Measurements from ENCODE around the gene MMD2.

MMD2 gene

GRCh38 chr7:4957847-4958476 lies 1.0 kb downstream of the MMD2 start:
- no peak for DNase-seq (ENCODE audit: low read depth)

DNA sequence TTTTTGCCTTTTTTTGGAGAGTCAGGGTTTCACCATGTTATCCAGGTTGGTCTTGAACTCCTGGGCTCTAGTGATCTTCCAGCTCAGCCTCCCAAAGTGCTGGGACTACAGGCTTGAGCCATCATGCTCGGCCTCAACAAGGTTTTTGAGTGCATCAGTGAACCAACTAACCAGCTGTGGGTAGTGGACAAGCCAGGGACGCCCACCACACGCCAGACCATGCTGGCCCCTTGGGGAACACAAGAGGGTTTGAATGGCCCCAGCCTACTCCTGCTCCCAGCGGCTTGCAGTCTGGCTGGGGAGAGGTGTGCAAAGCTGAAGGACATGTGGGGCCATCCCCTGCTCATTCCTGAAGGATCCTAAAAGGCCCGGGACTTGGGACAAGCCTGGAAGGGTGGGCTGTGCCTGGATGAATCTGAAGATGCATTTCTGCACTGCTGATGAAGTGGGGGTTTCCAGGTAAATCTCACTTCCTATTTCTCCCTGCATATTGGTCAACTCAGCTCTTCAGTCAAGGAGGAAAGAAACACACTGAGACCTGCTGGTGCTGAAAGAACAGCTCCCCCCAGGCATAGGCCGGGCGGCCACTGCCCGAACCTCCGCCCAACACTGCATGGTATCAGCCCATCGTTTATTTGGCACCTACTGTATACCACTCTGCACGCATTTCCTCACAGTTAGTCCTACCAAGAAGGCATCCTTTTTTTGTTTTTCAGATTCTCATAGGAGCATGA lies 6.9 kb downstream of the MMD2 start:
- DNase-seq (ENCODE audit: low read depth) = no peak

GRCh38 chr7:4951304-4951703 lies 7.7 kb downstream of the MMD2 start:
- no peak for DNase-seq (ENCODE audit: low read depth)

- DNase-seq (ENCODE audit: low read depth) = no peak
Observed at GRCh38 chr7:4948402-4948801, 10.6 kb downstream of the MMD2 start.

DNA sequence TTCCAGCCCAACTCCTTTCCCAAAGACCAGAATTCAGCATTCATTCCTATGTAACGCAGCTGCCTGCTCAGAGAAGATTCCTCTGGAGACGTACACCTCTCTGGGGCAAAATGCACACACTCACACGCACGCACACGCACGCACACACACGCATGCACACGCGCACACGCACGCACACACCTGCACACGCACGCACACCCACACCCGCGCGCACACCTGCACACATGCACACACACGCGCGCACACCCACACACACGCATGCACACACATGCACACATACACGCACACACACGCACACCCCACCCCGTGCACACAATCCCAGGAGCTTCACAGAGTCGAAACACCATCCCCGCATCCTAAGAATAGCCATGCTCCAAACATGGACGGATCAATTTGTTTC lies 13.0 kb downstream of the MMD2 start:
- no peak for DNase-seq (ENCODE audit: low read depth)

DNA sequence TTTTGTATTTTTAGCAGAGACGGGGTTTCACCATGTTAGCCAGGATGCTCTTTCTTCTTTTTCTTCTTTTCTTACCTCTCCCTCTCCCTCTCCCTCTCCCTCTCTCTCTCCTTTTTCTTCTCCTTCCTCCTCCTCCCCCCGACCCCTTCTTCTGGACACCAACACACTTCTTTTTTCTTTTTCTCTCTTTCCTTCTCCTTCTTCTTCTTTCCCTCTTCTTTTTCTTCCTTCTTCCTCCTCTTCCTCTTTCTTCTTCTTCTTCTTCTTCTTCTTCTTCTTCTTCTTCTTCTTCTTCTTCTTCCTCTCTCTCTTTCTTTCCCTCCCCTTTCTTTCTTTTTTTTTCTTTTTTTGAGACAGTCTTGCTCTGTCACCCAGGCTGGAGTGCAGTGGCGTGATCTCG lies 14.0 kb downstream of the MMD2 start:
- DNase-seq (ENCODE audit: low read depth) = no peak

DNA sequence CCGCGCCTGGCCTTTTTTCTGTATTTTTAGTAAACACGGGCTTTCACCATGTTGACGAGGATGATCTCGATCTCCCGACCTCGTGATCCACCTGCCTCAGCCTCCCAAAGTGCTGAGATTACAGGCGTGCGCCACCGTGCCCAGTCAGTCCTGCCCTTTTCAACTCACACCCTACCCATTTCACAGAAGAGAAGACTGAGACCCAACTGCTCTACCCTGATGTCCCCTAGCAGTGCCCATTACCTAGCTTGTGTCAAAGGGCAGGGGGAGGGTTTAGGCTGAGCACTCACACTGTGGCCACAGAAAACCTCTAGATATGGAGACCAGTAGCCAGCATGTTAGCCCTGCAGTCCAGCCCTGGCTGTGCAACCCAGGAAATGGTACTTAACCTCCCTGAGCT lies 15.7 kb downstream of the MMD2 start:
- DNase-seq (ENCODE audit: low read depth) = no peak

DNA sequence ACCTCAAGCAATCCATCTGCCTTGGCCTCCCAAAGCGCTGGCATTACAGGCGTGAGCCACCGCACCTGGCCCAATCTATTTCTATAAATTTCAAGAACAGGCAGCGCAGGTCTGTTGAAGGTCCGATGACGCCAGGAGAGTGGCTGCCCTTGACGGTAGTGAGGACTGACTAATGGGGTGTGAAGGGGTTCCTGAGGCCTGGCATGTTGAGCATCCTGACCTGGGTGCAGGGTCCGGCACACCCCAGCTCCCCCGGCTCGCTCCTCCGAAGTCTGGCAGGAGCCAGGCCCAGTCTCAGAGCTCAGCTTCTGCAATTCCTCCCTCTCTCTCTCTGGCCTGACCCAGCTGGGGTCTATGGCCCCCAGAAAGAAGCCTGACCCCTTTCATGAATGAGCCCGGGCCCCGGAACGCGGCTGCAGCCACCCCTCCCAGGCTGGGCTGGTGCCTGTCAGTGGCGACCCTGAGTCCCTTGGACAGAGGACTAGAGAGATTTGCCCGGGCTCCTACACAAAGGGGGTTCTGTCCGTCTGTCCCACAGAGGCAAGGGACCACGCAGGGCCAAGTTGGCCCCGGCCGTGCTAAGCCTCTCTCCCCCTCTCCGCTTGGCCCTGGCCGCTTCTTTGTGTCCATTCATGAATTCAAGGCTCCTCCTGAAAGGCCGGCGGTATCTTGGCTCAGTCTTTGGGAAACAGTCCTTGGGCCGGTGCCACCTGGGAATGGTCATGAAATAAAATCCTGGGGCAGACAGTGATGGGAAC lies 18.8 kb downstream of the MMD2 start:
- no peak for DNase-seq (ENCODE audit: low read depth)

- DNase-seq (ENCODE audit: low read depth) = no peak
Observed at GRCh38 chr7:4937411-4937810, 21.6 kb downstream of the MMD2 start.

DNA sequence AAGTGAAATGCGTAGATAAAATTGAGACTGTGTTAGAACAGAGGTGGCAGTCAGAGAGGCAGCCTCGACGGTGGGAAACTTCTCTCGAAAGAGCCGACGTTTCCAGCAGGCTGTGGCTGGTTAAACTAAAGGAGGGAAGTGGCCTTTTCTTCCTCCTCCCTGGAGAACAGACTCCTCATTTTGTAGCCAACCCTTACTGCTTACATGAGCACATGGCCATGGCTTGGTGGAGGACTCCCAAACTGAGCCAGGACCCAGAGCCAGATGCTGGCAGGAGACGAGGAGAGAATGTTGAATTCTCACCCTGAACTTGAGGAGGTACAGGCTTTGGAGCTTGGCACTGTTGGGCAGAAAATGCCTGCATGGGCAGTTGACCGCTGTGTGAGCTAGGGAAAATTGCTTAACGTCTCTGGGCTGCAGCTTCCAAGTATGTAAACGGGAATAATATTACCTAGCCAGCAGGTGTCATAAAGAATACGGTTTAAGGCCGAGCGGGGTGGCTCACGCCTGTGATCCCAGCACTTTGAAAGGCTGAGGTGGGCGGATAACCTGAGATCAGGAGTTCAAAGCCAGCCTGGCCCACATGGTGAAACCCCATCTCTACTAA lies 24.5 kb downstream of the MMD2 start:
- no peak for DNase-seq (ENCODE audit: low read depth)

GRCh38 chr7:4931943-4932342 lies 27.0 kb downstream of the MMD2 start:
- no peak for DNase-seq (ENCODE audit: low read depth)

GRCh38 chr7:4929005-4929404 lies 30.0 kb downstream of the MMD2 start:
- DNase-seq (ENCODE audit: low read depth) = no peak

- no peak for DNase-seq (ENCODE audit: low read depth)
Observed at GRCh38 chr7:4928445-4928844, 30.5 kb downstream of the MMD2 start.

- no peak for DNase-seq (ENCODE audit: low read depth)
Observed at GRCh38 chr7:4919969-4920766, 38.8 kb downstream of the MMD2 start.

DNA sequence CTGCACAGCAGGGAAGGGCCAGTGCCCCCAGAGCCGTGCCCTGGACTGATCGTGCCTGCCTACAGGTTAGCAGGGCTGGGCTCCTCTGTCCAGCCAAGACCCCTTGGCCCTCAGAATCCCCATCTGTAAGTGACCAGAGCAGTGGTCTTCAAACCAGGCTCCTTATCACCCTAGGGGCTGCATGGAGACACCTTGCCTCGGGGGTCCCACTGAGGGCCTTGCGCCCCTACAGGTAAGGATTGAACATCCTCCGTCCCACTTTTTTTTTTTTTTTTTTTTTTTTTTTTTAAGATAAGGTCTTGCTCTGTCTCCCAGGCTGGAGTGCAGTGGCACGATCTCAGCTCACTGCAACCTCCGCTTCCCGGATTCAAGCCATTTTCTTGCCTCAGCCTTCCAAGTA lies 42.9 kb downstream of the MMD2 start:
- DNase-seq (ENCODE audit: low read depth) = no peak

DNA sequence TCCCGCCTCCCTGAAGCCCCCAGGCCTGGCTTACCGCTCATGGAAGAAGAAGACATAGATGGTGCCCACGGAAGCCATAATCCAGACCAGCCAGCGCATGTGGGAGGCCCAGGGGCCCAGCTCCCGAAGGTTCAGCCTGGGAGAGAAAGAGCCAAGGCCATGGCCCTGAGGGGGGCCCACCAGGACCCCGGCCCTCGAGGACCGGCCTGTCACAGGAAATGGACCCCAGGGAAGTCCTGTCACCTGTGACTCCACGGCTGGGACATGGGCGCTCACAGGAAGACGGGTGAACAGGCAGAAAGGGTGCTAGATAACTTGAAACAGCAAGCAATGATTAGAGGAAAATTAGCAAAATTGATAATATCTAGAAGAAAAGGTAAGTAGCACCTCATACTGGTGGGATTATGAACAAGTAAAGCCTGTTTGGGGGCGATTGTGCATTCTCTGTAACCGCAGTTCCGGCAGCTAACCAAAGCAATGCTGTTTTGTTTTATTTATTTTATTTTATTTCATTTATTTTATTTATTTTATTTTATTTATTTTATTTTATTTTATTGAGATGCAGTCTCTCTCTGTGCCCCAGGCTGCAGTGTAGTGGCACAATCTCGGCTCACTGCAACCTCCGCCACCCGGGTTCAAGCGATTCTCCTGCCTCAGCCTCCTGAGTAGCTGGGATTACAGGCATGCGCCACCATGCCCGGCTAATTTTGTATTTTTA lies 47.7 kb downstream of the MMD2 start:
- DNase-seq (ENCODE audit: low read depth) = no peak

- DNase-seq (ENCODE audit: low read depth) = no peak
Observed at GRCh38 chr7:4906682-4907081, 52.3 kb downstream of the MMD2 start.

- DNase-seq (ENCODE audit: low read depth) = no peak
Observed at GRCh38 chr7:4905171-4905570, 53.8 kb downstream of the MMD2 start.

- no peak for DNase-seq (ENCODE audit: low read depth)
Observed at GRCh38 chr7:4904346-4904745, 54.6 kb downstream of the MMD2 start.

DNA sequence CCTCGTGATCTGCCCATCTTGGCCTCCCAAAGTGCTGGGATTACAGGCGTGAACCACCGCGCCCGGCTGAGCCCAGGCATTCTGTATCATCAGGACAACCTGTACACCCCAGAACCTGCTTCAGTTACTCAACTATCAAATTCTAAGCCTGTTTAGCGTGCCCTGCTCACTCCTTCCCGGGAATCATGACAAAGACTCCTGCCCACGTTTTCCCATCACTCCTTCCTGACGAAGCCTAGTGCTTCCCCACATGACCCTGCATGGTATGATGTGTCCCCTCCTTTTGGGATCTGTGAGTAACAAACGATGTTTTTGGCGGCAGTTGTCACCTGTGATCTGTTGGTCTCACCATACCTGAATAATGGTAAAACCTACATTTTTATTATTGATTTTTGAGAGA lies 63.2 kb downstream of the MMD2 start:
- DNase-seq (ENCODE audit: low read depth) = no peak

GRCh38 chr7:4894482-4894881 lies 64.5 kb downstream of the MMD2 start:
- DNase-seq (ENCODE audit: low read depth) = no peak

Data from non-pigmented ciliary epithelial cell (primary cell).